GM12878 (cell line): ENCODE data around the gene ARHGEF11. TPM values are rescaled to one million over a fixed set of nuclear protein-coding genes. Genes with fewer than 3 reads are reported as not detected.

Experiments
- ATAC-seq: fragments of 200-7000 bp; cut with Tn5 transposase; 3 replicates; pipeline ENCODE4 v1.9.1; 2020; ENCODE audit warnings: mild to moderate bottlenecking, moderate library complexity
- BruUV-seq: library from RNA; stranded (reverse); fragments of 400-500 nt; replicated peaks from 2 replicates; lab custom pipeline; 2021; lab: Mats Ljungman, UMichigan
- CTCF ChIA-PET: fragments of 300-600 bp; sonication (Branson Sonifier 250); formaldehyde crosslinking; extraction: SDS; loops from one replicate; lab custom pipeline; 2021; ENCODE audit warnings: inconsistent platforms; lab: Yijun Ruan, JAX
- POLR2A ChIA-PET: fragments of 350-600 bp; formaldehyde crosslinking; extraction: SDS; loops from one replicate; lab custom pipeline; 2021; ENCODE audit warnings: inconsistent platforms; lab: Charles Lee
- RAD21 ChIA-PET: fragments of 300-600 bp; sonication (Branson Sonifier 250); formaldehyde crosslinking; loops from one replicate; lab custom pipeline; 2023; ENCODE audit warnings: antibody characterized with exemption; ENCODE audit not compliant: unreplicated experiment; lab: Charles Lee
- SMC1A ChIA-PET: fragments of 300-600 bp; sonication (Branson Sonifier 250); formaldehyde crosslinking; loops from one replicate; lab custom pipeline; 2023; ENCODE audit not compliant: unreplicated experiment, uncharacterized antibody; lab: Charles Lee
- DNase-seq: peaks from one replicate; pipeline ENCODE4 v3.0.0-alpha.2; 2011; ENCODE audit warnings: low read depth, low spot score
- FAIRE-seq: peaks from 3 replicates; lab custom pipeline; 2011; peaks lifted over from hg19 to GRCh38; lab: Jason Lieb, UNC
- H2AFZ ChIP-seq: 2 replicates; pipeline ENCODE4 v1.6.0; 2011; ENCODE audit warnings: low read depth, low read length, control low read depth; ENCODE audit not compliant: control insufficient read depth
- H3K27ac ChIP-seq: 2 replicates; pipeline ENCODE4 v1.5.1; 2011; ENCODE audit warnings: control low read depth; ENCODE audit not compliant: control insufficient read depth, insufficient read depth
- H3K27me3 ChIP-seq, 2 experiments: replicated peaks in 1 of 2; 2 replicates each; pipeline versions ENCODE4 v1.6.0 to v1.6.1; 2011; ENCODE audit warnings: low read length in 1 of 2; ENCODE audit not compliant: control insufficient read depth in 2 of 2, insufficient read depth in 2 of 2
- H3K36me3 ChIP-seq, 2 experiments: 2 replicates each; pipeline ENCODE4 v1.5.1; 2011; ENCODE audit warnings: low read length in 1 of 2; ENCODE audit not compliant: control insufficient read depth in 2 of 2, insufficient read depth in 2 of 2
- H3K4me1 ChIP-seq: 2 replicates; pipeline ENCODE4 v1.6.1; 2011; ENCODE audit warnings: mild to moderate bottlenecking, low read length, moderate library complexity, mixed read lengths; ENCODE audit not compliant: control insufficient read depth, insufficient read depth
- H3K4me2 ChIP-seq: 2 replicates; pipeline ENCODE4 v1.6.0; 2011; ENCODE audit warnings: control low read depth; ENCODE audit not compliant: control insufficient read depth, insufficient read depth
- H3K4me3 ChIP-seq: fragments of 200-600 bp; sonication (generic); 2 replicates; pipeline ENCODE4 v1.5.1; 2016
- H3K79me2 ChIP-seq: 2 replicates; pipeline ENCODE4 v1.6.0; 2011; ENCODE audit warnings: low read length; ENCODE audit not compliant: control insufficient read depth, insufficient read depth
- H3K9ac ChIP-seq: 2 replicates; pipeline ENCODE4 v1.8.0; 2011; ENCODE audit warnings: low read length, control low read depth, mixed read lengths; ENCODE audit not compliant: control insufficient read depth, insufficient read depth
- H3K9me3 ChIP-seq: replicated peaks from 3 replicates; pipeline ENCODE4 v1.5.1; 2011; ENCODE audit warnings: mild to moderate bottlenecking, low read length; ENCODE audit not compliant: control insufficient read depth, insufficient read depth
- H4K20me1 ChIP-seq: 2 replicates; pipeline ENCODE4 v1.6.0; 2011; ENCODE audit not compliant: control insufficient read depth, insufficient read depth
- ASH2L ChIP-seq: fragments of 300-600, 200-600 bp; sonication (generic); IDR thresholded peaks from 2 replicates; pipeline ENCODE4 v1.6.1; 2017; ENCODE audit warnings: low read depth, mild to moderate bottlenecking, borderline replicate concordance
- CEBPB ChIP-seq, 2 experiments: fragments of 150-350 bp in 1 of 2; IDR thresholded peaks; 2 replicates each; pipeline ENCODE4 v1.6.1; 2012 to 2014; ENCODE audit warnings: low read depth in 2 of 2, low read length in 2 of 2, borderline replicate concordance in 1 of 2, inconsistent platforms in 1 of 2
- HDGF ChIP-seq: fragments of 450-650 bp; IDR thresholded peaks from 2 replicates; pipeline ENCODE4 v1.6.1; 2016; ENCODE audit warnings: antibody characterized with exemption
- JUNB ChIP-seq: IDR thresholded peaks from 2 replicates; pipeline ENCODE4 v1.6.1; 2016; ENCODE audit warnings: antibody characterized with exemption, mild to moderate bottlenecking
- JUND ChIP-seq: IDR thresholded peaks from 2 replicates; pipeline ENCODE4 v1.6.1; 2012; ENCODE audit warnings: low read depth, mild to moderate bottlenecking, low read length, improper control_type of control experiment, moderate library complexity
- MEF2B ChIP-seq: fragments of 450-650 bp; IDR thresholded peaks from 2 replicates; pipeline ENCODE4 v1.6.1; 2018; ENCODE audit warnings: mild to moderate bottlenecking, moderate library complexity; ENCODE audit not compliant: partially characterized antibody, poor library complexity, severe bottlenecking
- MTA3 ChIP-seq: IDR thresholded peaks from 2 replicates; pipeline ENCODE4 v1.6.1; 2012; ENCODE audit warnings: low read length, inconsistent platforms, borderline replicate concordance
- PAX8 ChIP-seq: fragments of 450-650 bp; IDR thresholded peaks from 2 replicates; pipeline ENCODE4 v1.6.1; 2017; ENCODE audit warnings: mild to moderate bottlenecking, moderate library complexity
- POU2F2 ChIP-seq: IDR thresholded peaks from 3 replicates; pipeline ENCODE4 v1.6.1; 2011; ENCODE audit warnings: low read depth, mild to moderate bottlenecking, low read length, borderline replicate concordance
- RUNX3 ChIP-seq: IDR thresholded peaks from 2 replicates; pipeline ENCODE4 v1.6.1; 2012; ENCODE audit warnings: low read length, inconsistent platforms
- SMAD1 ChIP-seq: fragments of 450-650 bp; IDR thresholded peaks from 2 replicates; pipeline ENCODE4 v1.6.1; 2018; ENCODE audit warnings: mild to moderate bottlenecking, low read depth; ENCODE audit not compliant: partially characterized antibody
- SMARCA5 ChIP-seq: fragments of 450-650 bp; IDR thresholded peaks from 2 replicates; pipeline ENCODE4 v1.6.1; 2017; ENCODE audit warnings: mild to moderate bottlenecking
- WRNIP1 ChIP-seq: IDR thresholded peaks from 2 replicates; pipeline ENCODE4 v1.6.1; 2011; ENCODE audit warnings: low read depth, low read length, improper control_type of control experiment, borderline replicate concordance
- WGBS: methylation state at CpG from one replicate; pipeline ENCODE4 v1.1.6; 2016; ENCODE audit warnings: low lambda C conversion rate; ENCODE audit not compliant: insufficient replicate concordance, insufficient coverage; ENCODE audit errors: missing lambda C conversion rate; 5-methylcytosine and 5-hydroxymethylcytosine counted together
- in situ Hi-C: fragments of 300-500 bp; cut with MboI; formaldehyde crosslinking; loops from 9 replicates; pipeline ENCODE4 v1.14.3; 2018; ENCODE audit warnings: mixed read lengths
- intact Hi-C: fragments of 100-400 bp; cut with micrococcal nuclease; formaldehyde crosslinking; loops from one replicate; pipeline ENCODE4 v1.14.2; 2022; ENCODE audit not compliant: unreplicated experiment
- polyA plus RNA-seq, 11 experiments: library from polyadenylated mRNA; depleted of rRNA in 4 of 11; unstranded in 6 of 11; stranded (reverse) in 5 of 11; fragments of >200 nt; fragmentation: Nextera tagmentation in 4 of 11; fragmentation: Illumina TruSeq in 1 of 11; extraction: Ambion mirVana in 4 of 11; extraction: Trizol in 1 of 11; gene quantifications; 1 replicate in 1 of 11; 2 replicates in 10 of 11; pipeline versions ENCODE4 v1.2.1 to v1.2.3, GENCODE V29; 2011 to 2016; ENCODE audit warnings: inconsistent platforms in 2 of 11, missing spikeins in 2 of 11, low read depth in 1 of 11
- total RNA-seq, 4 experiments: library from RNA; depleted of rRNA in 3 of 4; stranded (reverse); fragments of >200 nt in 3 of 4; fragmentation: Illumina TruSeq in 1 of 4; extraction: Trizol in 1 of 4; gene quantifications; 2 replicates each; pipeline versions ENCODE4 v1.2.1 to v1.2.3, GENCODE V29; 2013 to 2021
- TF ChIP-seq, protein P1 (sequence below): IDR thresholded peaks from 2 replicates; pipeline ENCODE4 v1.6.1; 2011; ENCODE audit warnings: mild to moderate bottlenecking, low read depth, low read length, moderate library complexity; ENCODE audit not compliant: insufficient replicate concordance
- TF ChIP-seq, protein P2 (sequence below): IDR thresholded peaks from 2 replicates; pipeline ENCODE4 v1.6.1; 2012; ENCODE audit warnings: low read depth, low read length, improper control_type of control experiment

Gene ARHGEF11
- total and polyA plus RNA-seq, 10 of the 15 experiments (the other 5 are each of a cell fraction or from before 2014, with no cell fraction given), result 0.05 to 12.7 (median 1.8) TPM

DNA sequence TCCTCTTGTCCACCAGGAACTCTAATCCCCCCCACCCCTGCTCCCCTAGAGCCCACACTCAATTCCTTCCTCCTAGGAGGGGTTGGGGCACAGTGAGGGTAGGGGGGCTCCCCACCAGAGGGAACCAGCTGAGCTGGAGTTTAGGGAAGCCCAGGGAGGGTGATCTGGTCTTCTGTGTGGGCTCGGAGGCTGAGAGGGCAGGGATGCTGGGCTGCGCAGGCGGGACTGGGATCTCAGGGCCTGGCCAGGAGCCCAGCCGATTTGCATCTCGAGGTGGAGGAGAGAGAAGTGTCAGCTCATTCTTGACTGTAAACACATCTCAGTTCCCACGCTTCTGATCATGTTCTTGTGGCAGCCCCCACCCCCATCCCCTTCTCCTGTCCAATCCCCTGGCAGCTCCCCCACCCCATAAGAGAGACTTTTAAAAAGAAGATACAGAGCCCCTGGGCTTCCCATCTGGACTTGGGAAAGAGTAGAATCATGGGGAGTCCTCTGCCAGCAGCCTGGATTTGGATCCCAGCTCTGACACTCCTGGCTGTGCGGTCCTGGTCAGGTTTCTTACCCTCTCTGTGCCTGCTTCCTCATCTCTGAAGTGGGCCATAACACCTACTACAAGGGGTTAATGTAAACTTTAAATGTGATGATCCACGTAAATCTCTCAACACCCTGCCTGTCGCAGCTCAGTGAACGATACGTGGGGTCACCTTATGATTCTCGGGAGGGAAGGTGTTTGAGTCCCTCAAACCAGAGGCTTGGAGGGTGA lies 145.4 kb downstream of the ARHGEF11 start:
- ATAC-seq (no peak), DNase-seq (no peak)
- SMC1A ChIA-PET, result no interaction called here
- H3K27ac ChIP-seq, result no peak overlapping the region
- no peaks in the 10 kb centered on the region for H4K20me1 ChIP-seq
- no peak overlapping the region for H3K4me2 ChIP-seq
- H3K79me2 ChIP-seq, result no peaks in the 10 kb centered on the region
- H3K9me3 ChIP-seq, result no peaks in the 10 kb centered on the region
- H3K4me3 ChIP-seq, result no peak overlapping the region
- no peaks in the 10 kb centered on the region for H3K4me1 ChIP-seq
- CTCF ChIA-PET, result interaction anchor here (0.8 to 1.8 kb wide), 4 partner anchors 10 to 174 kb away, joined by 4 to 7 read pairs (median 4); no protein-coding TSS in a partner anchor
- WGBS, result 37% methylated on average over 12 of the region's 12 CpGs
- TF ChIP-seq PAX8, result no peak
- TF ChIP-seq SMAD1, result no peak
- TF ChIP-seq, all 136 proteins: peak for 0
- no TSS peak for BruUV-seq
- POLR2A ChIA-PET, result no interaction called here
- intact Hi-C loops (no loop called here), in situ Hi-C loops (no loop called here)
- no peak for FAIRE-seq
- no peaks in the 10 kb centered on the region for H3K36me3 ChIP-seq
- peaks cover 0 to 4% of the 10 kb centered on the region in 2 experiments; a peak in 2 of 4 replicates for H3K27me3 ChIP-seq
- RAD21 ChIA-PET, result interaction anchor here (1.6 kb wide), 1 partner anchor 190 kb away, joined by 4 read pairs; no protein-coding TSS in a partner anchor
- no peak overlapping the region for H3K9ac ChIP-seq
- no peak overlapping the region for H2AFZ ChIP-seq

DNA sequence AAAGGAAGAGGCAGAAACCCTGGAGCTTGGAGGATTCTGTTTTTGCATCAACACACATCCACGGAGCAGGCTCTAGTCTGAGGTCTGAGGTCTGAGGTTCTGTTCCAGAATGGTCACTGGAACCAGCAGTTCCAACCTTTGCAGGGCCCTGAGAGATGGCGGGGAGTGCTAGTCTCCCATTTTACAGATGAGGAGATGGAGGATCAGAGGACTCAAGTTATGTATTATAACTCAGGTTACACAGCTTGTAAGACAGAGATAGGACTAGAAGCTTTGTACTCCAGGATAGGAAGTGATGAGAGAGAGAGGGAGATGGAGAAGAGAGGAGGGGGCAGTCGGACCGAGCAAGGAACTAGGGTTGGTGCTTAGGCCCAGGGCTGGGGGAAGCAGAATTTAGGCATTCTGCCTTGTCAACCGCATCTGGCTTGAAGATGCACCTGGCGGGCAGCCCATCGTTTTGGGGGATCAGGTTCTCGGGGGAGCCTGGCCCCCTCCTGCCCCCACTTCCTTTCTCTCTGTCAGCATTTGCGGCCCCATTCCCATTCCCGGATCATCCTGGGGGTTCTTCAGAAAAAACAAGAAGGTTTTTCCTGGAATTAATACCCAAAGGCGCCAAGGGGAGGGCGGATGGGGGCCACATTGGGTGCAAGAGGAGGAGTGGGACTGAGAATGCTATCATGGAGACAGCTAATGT lies 146.4 kb downstream of the ARHGEF11 start:
- Histone ChIP-seq H2AFZ (no peak overlapping the region), H3K4me3 (no peak overlapping the region), H3K79me2 (no peaks in the 10 kb centered on the region), H3K36me3 (no peaks in the 10 kb centered on the region), H3K4me2 (no peak overlapping the region), H4K20me1 (no peaks in the 10 kb centered on the region), H3K27me3 (peaks cover 0 to 8% of the 10 kb centered on the region in 2 experiments; a peak in 2 of 4 replicates), H3K9ac (no peak overlapping the region), H3K27ac (no peak overlapping the region), H3K9me3 (no peaks in the 10 kb centered on the region), H3K4me1 (no peaks in the 10 kb centered on the region)
- ATAC-seq (no peak), DNase-seq (no peak), FAIRE-seq (no peak)
- no TSS peak for BruUV-seq
- ChIA-PET POLR2A (no interaction called here), SMC1A (no interaction called here), CTCF (interaction anchor here (0.6 to 1.8 kb wide), 5 partner anchors 9 to 175 kb away, joined by 3 to 7 read pairs (median 3); no protein-coding TSS in a partner anchor), RAD21 (no interaction called here)
- intact Hi-C loops (no loop called here), in situ Hi-C loops (no loop called here)
- WGBS, result 31% methylated on average over 12 of the region's 12 CpGs
- TF ChIP-seq MTA3, result no peak
- TF ChIP-seq, protein P1, sequence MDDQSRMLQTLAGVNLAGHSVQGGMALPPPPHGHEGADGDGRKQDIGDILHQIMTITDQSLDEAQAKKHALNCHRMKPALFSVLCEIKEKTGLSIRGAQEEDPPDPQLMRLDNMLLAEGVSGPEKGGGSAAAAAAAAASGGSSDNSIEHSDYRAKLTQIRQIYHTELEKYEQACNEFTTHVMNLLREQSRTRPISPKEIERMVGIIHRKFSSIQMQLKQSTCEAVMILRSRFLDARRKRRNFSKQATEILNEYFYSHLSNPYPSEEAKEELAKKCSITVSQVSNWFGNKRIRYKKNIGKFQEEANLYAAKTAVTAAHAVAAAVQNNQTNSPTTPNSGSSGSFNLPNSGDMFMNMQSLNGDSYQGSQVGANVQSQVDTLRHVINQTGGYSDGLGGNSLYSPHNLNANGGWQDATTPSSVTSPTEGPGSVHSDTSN, result no peak
- TF ChIP-seq JUNB, result no peak
- no peak for TF ChIP-seq HDGF
- no peak for TF ChIP-seq MEF2B
- TF ChIP-seq, protein P2, sequence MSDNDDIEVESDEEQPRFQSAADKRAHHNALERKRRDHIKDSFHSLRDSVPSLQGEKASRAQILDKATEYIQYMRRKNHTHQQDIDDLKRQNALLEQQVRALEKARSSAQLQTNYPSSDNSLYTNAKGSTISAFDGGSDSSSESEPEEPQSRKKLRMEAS, result no peak
- no peak for TF ChIP-seq SMARCA5
- no peak for TF ChIP-seq WRNIP1
- TF ChIP-seq RUNX3, result no peak
- TF ChIP-seq POU2F2, result no peak
- no peak for TF ChIP-seq CEBPB (IDR thresholded peaks at IDR 0.05; ENCODE audit: borderline replicate concordance in 1 of 2, low read depth in 2 of 2, low read length in 2 of 2)
- TF ChIP-seq JUND, result no peak
- TF ChIP-seq ASH2L, result no peak
